Activated CD4-positive, alpha-beta T cell treated with anti-CD3 and anti-CD28 coated beads for 24 hours (primary cell): Measurements from ENCODE around the gene FES.
"Not testable (repeated sequence)": the region's sequence is repeated elsewhere in the genome, so short reads cannot be mapped to it uniquely, and the experiment has no call there.

Experiments used
- DNase-seq, 2 donors: peaks; one replicate each; pipeline ENCODE4 v3.0.0-alpha.2; 2020; ENCODE audit warnings: low read depth in 2 of 2

The FES gene

GRCh38 chr15:90909976-90910375, 25.7 kb downstream of the FES start:
- no peak for DNase-seq

GRCh38 chr15:90910441-90911301, 26.4 kb downstream of the FES start:
- no peak for DNase-seq

GRCh38 chr15:90911302-90911623, 27.0 kb downstream of the FES start:
- no peak for DNase-seq

GRCh38 chr15:90911906-90912769, 27.8 kb downstream of the FES start:
- DNase-seq: no peak

GRCh38 chr15:90912770-90913075, 28.4 kb downstream of the FES start:
- DNase-seq: no peak

- DNase-seq: no peak
These were observed 29.2 kb downstream of the FES start for GRCh38 chr15:90913398-90913944.

- no peak for DNase-seq
These were observed 30.2 kb downstream of the FES start for GRCh38 chr15:90914305-90915080.

GRCh38 chr15:90915216-90915807, 31.0 kb downstream of the FES start:
- no peak for DNase-seq

GRCh38 chr15:90915808-90916440, 31.6 kb downstream of the FES start:
- DNase-seq: no peak

- DNase-seq: no peak
These were observed 32.2 kb downstream of the FES start for GRCh38 chr15:90916461-90916860.

GRCh38 chr15:90917569-90917968, 33.3 kb downstream of the FES start:
- DNase-seq: no peak

- no peak for DNase-seq
These were observed 33.9 kb downstream of the FES start for GRCh38 chr15:90918034-90918788.

GRCh38 chr15:90918835-90919234, 34.5 kb downstream of the FES start:
- DNase-seq: no peak

- no peak for DNase-seq
These were observed 37.6 kb downstream of the FES start for GRCh38 chr15:90921887-90922286.

GRCh38 chr15:90922712-90923322, 38.5 kb downstream of the FES start:
- DNase-seq: not testable (repeated sequence)

- no peak for DNase-seq
These were observed 40.1 kb downstream of the FES start for GRCh38 chr15:90924375-90924774.

- DNase-seq: not testable (repeated sequence)
These were observed 42.5 kb downstream of the FES start for GRCh38 chr15:90926766-90927165.

GRCh38 chr15:90928106-90928505, 43.8 kb downstream of the FES start:
- not testable (repeated sequence) for DNase-seq

- DNase-seq: no peak
These were observed 45.1 kb downstream of the FES start for GRCh38 chr15:90929246-90930019.
